ENCODE data around the gene NMRAL1. TPM values are rescaled to one million over a fixed set of nuclear protein-coding genes. Genes with fewer than 3 reads are reported as not detected.

Gene NMRAL1
- total and polyA plus RNA-seq, 2 experiments from 2014 or later, result 50.7 to 61.7 TPM

DNA sequence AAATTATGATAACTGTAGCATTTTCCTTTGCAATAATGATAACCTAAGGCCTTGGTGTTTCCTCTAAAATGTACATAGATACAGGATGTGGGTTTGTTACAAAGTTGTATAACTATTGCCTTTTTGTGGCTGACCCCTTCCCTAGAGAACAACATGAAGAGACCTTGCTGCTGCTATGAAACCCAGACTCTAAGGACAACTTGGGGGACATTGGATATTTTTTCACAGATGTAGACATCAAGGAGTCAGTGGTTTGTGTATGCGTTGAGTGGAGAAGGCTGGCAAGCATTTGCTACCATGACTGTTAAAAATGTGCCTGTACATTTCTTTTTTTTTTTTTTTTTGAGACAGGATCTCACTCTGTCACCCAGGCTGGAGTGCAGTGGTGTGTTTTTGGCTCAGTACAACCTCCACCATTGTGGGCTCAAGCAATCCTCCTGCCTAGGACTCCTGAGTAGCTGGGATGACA is 14.1 kb upstream of the NMRAL1 start:
- H3K4me1 ChIP-seq (ENCODE audit: insufficient read depth), result no peaks in the 10 kb centered on the region
- H3K9me3 Mint-ChIP-seq, result peaks cover 7% of the 10 kb centered on the region; the same call in 2 of the 3 replicates
- H3K27me3 ChIP-seq (ENCODE audit: insufficient read depth), result no peaks in the 10 kb centered on the region
- H3K27ac Mint-ChIP-seq, result no peak overlapping the region
- H2AFZ ChIP-seq, result no peak overlapping the region
- TF ChIP-seq NANOG (IDR thresholded peaks at IDR 0.05; ENCODE audit: borderline replicate concordance), result no peak
- TF ChIP-seq EZH2phosphoT487 (IDR thresholded peaks at IDR 0.05; ENCODE audit: unreplicated experiment), result no peak
- TF ChIP-seq STAT1 (IDR thresholded peaks at IDR 0.05; ENCODE audit: unreplicated experiment), result no peak
- TF ChIP-seq, protein P1, sequence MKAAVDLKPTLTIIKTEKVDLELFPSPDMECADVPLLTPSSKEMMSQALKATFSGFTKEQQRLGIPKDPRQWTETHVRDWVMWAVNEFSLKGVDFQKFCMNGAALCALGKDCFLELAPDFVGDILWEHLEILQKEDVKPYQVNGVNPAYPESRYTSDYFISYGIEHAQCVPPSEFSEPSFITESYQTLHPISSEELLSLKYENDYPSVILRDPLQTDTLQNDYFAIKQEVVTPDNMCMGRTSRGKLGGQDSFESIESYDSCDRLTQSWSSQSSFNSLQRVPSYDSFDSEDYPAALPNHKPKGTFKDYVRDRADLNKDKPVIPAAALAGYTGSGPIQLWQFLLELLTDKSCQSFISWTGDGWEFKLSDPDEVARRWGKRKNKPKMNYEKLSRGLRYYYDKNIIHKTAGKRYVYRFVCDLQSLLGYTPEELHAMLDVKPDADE (IDR thresholded peaks at IDR 0.05), result no peak
- TF ChIP-seq, protein P2, sequence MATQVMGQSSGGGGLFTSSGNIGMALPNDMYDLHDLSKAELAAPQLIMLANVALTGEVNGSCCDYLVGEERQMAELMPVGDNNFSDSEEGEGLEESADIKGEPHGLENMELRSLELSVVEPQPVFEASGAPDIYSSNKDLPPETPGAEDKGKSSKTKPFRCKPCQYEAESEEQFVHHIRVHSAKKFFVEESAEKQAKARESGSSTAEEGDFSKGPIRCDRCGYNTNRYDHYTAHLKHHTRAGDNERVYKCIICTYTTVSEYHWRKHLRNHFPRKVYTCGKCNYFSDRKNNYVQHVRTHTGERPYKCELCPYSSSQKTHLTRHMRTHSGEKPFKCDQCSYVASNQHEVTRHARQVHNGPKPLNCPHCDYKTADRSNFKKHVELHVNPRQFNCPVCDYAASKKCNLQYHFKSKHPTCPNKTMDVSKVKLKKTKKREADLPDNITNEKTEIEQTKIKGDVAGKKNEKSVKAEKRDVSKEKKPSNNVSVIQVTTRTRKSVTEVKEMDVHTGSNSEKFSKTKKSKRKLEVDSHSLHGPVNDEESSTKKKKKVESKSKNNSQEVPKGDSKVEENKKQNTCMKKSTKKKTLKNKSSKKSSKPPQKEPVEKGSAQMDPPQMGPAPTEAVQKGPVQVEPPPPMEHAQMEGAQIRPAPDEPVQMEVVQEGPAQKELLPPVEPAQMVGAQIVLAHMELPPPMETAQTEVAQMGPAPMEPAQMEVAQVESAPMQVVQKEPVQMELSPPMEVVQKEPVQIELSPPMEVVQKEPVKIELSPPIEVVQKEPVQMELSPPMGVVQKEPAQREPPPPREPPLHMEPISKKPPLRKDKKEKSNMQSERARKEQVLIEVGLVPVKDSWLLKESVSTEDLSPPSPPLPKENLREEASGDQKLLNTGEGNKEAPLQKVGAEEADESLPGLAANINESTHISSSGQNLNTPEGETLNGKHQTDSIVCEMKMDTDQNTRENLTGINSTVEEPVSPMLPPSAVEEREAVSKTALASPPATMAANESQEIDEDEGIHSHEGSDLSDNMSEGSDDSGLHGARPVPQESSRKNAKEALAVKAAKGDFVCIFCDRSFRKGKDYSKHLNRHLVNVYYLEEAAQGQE (IDR thresholded peaks at IDR 0.05; ENCODE audit: unreplicated experiment), result no peak
- TF ChIP-seq, protein P3, sequence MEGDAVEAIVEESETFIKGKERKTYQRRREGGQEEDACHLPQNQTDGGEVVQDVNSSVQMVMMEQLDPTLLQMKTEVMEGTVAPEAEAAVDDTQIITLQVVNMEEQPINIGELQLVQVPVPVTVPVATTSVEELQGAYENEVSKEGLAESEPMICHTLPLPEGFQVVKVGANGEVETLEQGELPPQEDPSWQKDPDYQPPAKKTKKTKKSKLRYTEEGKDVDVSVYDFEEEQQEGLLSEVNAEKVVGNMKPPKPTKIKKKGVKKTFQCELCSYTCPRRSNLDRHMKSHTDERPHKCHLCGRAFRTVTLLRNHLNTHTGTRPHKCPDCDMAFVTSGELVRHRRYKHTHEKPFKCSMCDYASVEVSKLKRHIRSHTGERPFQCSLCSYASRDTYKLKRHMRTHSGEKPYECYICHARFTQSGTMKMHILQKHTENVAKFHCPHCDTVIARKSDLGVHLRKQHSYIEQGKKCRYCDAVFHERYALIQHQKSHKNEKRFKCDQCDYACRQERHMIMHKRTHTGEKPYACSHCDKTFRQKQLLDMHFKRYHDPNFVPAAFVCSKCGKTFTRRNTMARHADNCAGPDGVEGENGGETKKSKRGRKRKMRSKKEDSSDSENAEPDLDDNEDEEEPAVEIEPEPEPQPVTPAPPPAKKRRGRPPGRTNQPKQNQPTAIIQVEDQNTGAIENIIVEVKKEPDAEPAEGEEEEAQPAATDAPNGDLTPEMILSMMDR (conservative IDR thresholded peaks at IDR 0.05; ENCODE audit: low read depth in 2 of 2), result no peak
- no peak for TF ChIP-seq ZNF331 (CRISPR knock-in tag; IDR thresholded peaks at IDR 0.05; ENCODE audit: low read depth)
- TF ChIP-seq CREB1 (CRISPR knock-in tag; IDR thresholded peaks at IDR 0.05; ENCODE audit: low read depth), result no peak
- TF ChIP-seq JUNB (IDR thresholded peaks at IDR 0.05; ENCODE audit: unreplicated experiment), result no peak
- TF ChIP-seq, protein P4, sequence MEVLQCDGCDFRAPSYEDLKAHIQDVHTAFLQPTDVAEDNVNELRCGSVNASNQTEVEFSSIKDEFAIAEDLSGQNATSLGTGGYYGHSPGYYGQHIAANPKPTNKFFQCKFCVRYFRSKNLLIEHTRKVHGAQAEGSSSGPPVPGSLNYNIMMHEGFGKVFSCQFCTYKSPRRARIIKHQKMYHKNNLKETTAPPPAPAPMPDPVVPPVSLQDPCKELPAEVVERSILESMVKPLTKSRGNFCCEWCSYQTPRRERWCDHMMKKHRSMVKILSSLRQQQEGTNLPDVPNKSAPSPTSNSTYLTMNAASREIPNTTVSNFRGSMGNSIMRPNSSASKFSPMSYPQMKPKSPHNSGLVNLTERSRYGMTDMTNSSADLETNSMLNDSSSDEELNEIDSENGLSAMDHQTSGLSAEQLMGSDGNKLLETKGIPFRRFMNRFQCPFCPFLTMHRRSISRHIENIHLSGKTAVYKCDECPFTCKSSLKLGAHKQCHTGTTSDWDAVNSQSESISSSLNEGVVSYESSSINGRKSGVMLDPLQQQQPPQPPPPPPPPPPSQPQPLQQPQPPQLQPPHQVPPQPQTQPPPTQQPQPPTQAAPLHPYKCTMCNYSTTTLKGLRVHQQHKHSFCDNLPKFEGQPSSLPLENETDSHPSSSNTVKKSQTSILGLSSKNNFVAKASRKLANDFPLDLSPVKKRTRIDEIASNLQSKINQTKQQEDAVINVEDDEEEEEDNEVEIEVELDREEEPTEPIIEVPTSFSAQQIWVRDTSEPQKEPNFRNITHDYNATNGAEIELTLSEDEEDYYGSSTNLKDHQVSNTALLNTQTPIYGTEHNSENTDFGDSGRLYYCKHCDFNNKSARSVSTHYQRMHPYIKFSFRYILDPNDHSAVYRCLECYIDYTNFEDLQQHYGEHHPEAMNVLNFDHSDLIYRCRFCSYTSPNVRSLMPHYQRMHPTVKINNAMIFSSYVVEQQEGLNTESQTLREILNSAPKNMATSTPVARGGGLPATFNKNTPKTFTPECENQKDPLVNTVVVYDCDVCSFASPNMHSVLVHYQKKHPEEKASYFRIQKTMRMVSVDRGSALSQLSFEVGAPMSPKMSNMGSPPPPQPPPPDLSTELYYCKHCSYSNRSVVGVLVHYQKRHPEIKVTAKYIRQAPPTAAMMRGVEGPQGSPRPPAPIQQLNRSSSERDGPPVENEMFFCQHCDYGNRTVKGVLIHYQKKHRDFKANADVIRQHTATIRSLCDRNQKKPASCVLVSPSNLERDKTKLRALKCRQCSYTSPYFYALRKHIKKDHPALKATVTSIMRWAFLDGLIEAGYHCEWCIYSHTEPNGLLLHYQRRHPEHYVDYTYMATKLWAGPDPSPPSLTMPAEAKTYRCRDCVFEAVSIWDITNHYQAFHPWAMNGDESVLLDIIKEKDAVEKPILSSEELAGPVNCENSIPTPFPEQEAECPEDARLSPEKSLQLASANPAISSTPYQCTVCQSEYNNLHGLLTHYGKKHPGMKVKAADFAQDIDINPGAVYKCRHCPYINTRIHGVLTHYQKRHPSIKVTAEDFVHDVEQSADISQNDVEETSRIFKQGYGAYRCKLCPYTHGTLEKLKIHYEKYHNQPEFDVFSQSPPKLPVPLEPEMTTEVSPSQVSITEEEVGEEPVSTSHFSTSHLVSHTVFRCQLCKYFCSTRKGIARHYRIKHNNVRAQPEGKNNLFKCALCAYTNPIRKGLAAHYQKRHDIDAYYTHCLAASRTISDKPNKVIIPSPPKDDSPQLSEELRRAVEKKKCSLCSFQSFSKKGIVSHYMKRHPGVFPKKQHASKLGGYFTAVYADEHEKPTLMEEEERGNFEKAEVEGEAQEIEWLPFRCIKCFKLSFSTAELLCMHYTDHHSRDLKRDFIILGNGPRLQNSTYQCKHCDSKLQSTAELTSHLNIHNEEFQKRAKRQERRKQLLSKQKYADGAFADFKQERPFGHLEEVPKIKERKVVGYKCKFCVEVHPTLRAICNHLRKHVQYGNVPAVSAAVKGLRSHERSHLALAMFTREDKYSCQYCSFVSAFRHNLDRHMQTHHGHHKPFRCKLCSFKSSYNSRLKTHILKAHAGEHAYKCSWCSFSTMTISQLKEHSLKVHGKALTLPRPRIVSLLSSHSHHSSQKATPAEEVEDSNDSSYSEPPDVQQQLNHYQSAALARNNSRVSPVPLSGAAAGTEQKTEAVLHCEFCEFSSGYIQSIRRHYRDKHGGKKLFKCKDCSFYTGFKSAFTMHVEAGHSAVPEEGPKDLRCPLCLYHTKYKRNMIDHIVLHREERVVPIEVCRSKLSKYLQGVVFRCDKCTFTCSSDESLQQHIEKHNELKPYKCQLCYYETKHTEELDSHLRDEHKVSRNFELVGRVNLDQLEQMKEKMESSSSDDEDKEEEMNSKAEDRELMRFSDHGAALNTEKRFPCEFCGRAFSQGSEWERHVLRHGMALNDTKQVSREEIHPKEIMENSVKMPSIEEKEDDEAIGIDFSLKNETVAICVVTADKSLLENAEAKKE (CRISPR knock-in tag; IDR thresholded peaks at IDR 0.05), result no peak
- no peak for TF ChIP-seq ZNF114 (CRISPR knock-in tag; IDR thresholded peaks at IDR 0.05)
- no peak for TF ChIP-seq EZH2 (IDR thresholded peaks at IDR 0.05; ENCODE audit: low read depth, unreplicated experiment)
- no peak for TF ChIP-seq POLR2AphosphoS5 (IDR thresholded peaks at IDR 0.05; ENCODE audit: low read depth)
- no peak overlapping the region for H3K4me2 ChIP-seq
- H3K36me3 Mint-ChIP-seq (ENCODE audit: low read depth), result peaks cover 9% of the 10 kb centered on the region
- no peak overlapping the region for H3K4me3 ChIP-seq
- H4K20me1 ChIP-seq (replicated peaks; ENCODE audit: insufficient read depth), result peaks cover 6% of the 10 kb centered on the region; the same call in 1 of the 2 replicates
- 0 out of 2 replicates have a peak, but pooled peaks cover 3% of the 10 kb centered on the region for H3F3A ChIP-seq (replicated peaks; ENCODE audit: low read depth)
- no peaks in the 10 kb centered on the region for H3K4me1 Mint-ChIP-seq
- ATAC-seq (no peak), DNase-seq (ENCODE audit: low spot score) (no peak)
- no peak overlapping the region for H3K27ac ChIP-seq (ENCODE audit: low read depth)
- no peaks in the 10 kb centered on the region for H3K9me2 ChIP-seq (ENCODE audit: insufficient read depth)
- no peaks in the 10 kb centered on the region for H3K36me3 ChIP-seq (ENCODE audit: insufficient read depth)
- H3K4me3 Mint-ChIP-seq, result no peak overlapping the region
- H3K27me3 Mint-ChIP-seq (ENCODE audit: insufficient read depth, low read depth, poor library complexity), result no peaks in the 10 kb centered on the region
- peaks cover 10% of the 10 kb centered on the region; the same call in 1 of the 2 replicates for H3K79me2 ChIP-seq (replicated peaks; ENCODE audit: insufficient read depth)

All from GM23338 (cell line).